Frontal cortex (tissue), 4 donors: ENCODE measurements around the gene DUSP10. TPM values are rescaled to one million over a fixed set of nuclear protein-coding genes. Genes with fewer than 3 reads are reported as not detected.

Experiments
- DNase-seq, 2 donors: peaks; one replicate each; pipeline ENCODE4 v3.0.0; 2012; ENCODE audit warnings: low spot score in 2 of 2
- FAIRE-seq: peaks from 2 replicates; lab custom pipeline; 2012; peaks lifted over from hg19 to GRCh38; lab: Jason Lieb, UNC
- total RNA-seq: library from RNA; depleted of rRNA; stranded (reverse); fragments of >200 nt; gene quantifications from one replicate; pipeline ENCODE4 v1.2.3, GENCODE V29; 2014
- donor health status: control.
- donor health status: control.
- donor health status: control.

DUSP10 gene
- total RNA-seq, 1 donor from 2014 or later = 6.9 TPM

- DNase-seq (no peak), FAIRE-seq (no peak)
Observed at GRCh38 chr1:221739018-221739676, 2.7 kb downstream of the DUSP10 start.

GRCh38 chr1:221736714-221737113 lies 5.2 kb downstream of the DUSP10 start:
- FAIRE-seq = no peak
- DNase-seq = no peak

GRCh38 chr1:221735999-221736398 lies 5.9 kb downstream of the DUSP10 start:
- DNase-seq (no peak), FAIRE-seq (no peak)

- FAIRE-seq (no peak), DNase-seq (no peak)
Observed at GRCh38 chr1:221734187-221734586, 7.7 kb downstream of the DUSP10 start.

GRCh38 chr1:221732052-221732451 lies 9.8 kb downstream of the DUSP10 start:
- FAIRE-seq (no peak), DNase-seq (no peak)

GRCh38 chr1:221729771-221730330 lies 12.0 kb downstream of the DUSP10 start:
- FAIRE-seq = no peak
- DNase-seq = no peak

- DNase-seq (no peak), FAIRE-seq (no peak)
Observed at GRCh38 chr1:221728037-221728505, 13.8 kb downstream of the DUSP10 start.

- DNase-seq (no peak), FAIRE-seq (no peak)
Observed at GRCh38 chr1:221727146-221728036, 14.5 kb downstream of the DUSP10 start.

- DNase-seq (no peak), FAIRE-seq (no peak)
Observed at GRCh38 chr1:221725735-221726672, 15.9 kb downstream of the DUSP10 start.

- FAIRE-seq (no peak), DNase-seq (no peak)
Observed at GRCh38 chr1:221724931-221725605, 16.8 kb downstream of the DUSP10 start.

GRCh38 chr1:221723848-221724236 lies 18.0 kb downstream of the DUSP10 start:
- FAIRE-seq (no peak), DNase-seq (no peak)

GRCh38 chr1:221723018-221723847 lies 18.7 kb downstream of the DUSP10 start:
- DNase-seq (no peak), FAIRE-seq (no peak)

- FAIRE-seq (no peak), DNase-seq (no peak)
Observed at GRCh38 chr1:221722254-221723017, 19.5 kb downstream of the DUSP10 start.

GRCh38 chr1:221720545-221720944 lies 21.3 kb downstream of the DUSP10 start:
- DNase-seq = no peak
- no peak for FAIRE-seq

- DNase-seq (no peak), FAIRE-seq (no peak)
Observed at GRCh38 chr1:221719987-221720386, 21.9 kb downstream of the DUSP10 start.

GRCh38 chr1:221719278-221719597 lies 22.7 kb downstream of the DUSP10 start:
- FAIRE-seq (no peak), DNase-seq (no peak)

- FAIRE-seq = no peak
- no peak for DNase-seq
Observed at GRCh38 chr1:221718381-221719277, 23.3 kb downstream of the DUSP10 start.
